Transverse colon (tissue), 4 donors: ENCODE data around the gene SCRT2. TPM values are rescaled to one million over a fixed set of nuclear protein-coding genes. Genes with fewer than 3 reads are reported as not detected.
"Not testable (repeated sequence)": the region's sequence is repeated elsewhere in the genome, so short reads cannot be mapped to it uniquely, and the experiment has no call there.

Experiments
- DNase-seq: peaks from one replicate; pipeline ENCODE4 v3.0.0-alpha.2; 2019
- H3K27ac ChIP-seq, 4 donors: fragments of 200-600 bp; sonication (generic); 2 replicates each; pipeline ENCODE4 v1.5.1; 2016 to 2018; ENCODE audit warnings: inconsistent platforms in 4 of 4
- H3K27me3 ChIP-seq: fragments of 200-600 bp; sonication (generic); 2 replicates; pipeline ENCODE4 v1.5.1; 2017; ENCODE audit warnings: inconsistent platforms
- H3K36me3 ChIP-seq, 4 donors: fragments of 200-600 bp; sonication (generic); 2 replicates each; pipeline ENCODE4 v1.5.1; 2017 to 2019; ENCODE audit warnings: inconsistent platforms in 4 of 4
- H3K4me1 ChIP-seq, 4 donors: fragments of 200-600 bp; sonication (generic); 2 replicates each; pipeline ENCODE4 v1.5.1; 2017 to 2020; ENCODE audit warnings: inconsistent platforms in 4 of 4
- H3K4me3 ChIP-seq, 4 donors: fragments of 200-600 bp; sonication (generic); 1 replicate in 1 of 4; 2 replicates in 3 of 4; pipeline versions ENCODE4 v1.5.1 to v1.6.1; 2017 to 2019; ENCODE audit warnings: inconsistent platforms in 4 of 4
- H3K9me3 ChIP-seq, 2 donors: fragments of 200-600 bp; sonication (generic); 2 replicates each; pipeline ENCODE4 v1.5.1; 2017 to 2019; ENCODE audit warnings: inconsistent platforms in 2 of 2
- EP300 ChIP-seq: sonication (generic); formaldehyde crosslinking; IDR thresholded peaks from one replicate; pipeline ENCODE4 v1.6.1; 2017; ENCODE audit warnings: antibody characterized with exemption, low read depth
- POLR2A ChIP-seq: fragments of 450-650 bp; IDR thresholded peaks from one replicate; pipeline ENCODE4 v1.6.1; 2016; ENCODE audit warnings: antibody characterized with exemption, mild to moderate bottlenecking, moderate library complexity
- POLR2AphosphoS5 ChIP-seq, 3 donors: sonication (generic); formaldehyde crosslinking; IDR thresholded peaks; one replicate each; pipeline ENCODE4 v1.6.1; 2016; ENCODE audit warnings: antibody characterized with exemption in 3 of 3
- WGBS, 2 donors: methylation state at CpG; one replicate each; pipeline ENCODE4 v1.1.5; 2018; ENCODE audit warnings: low coverage in 1 of 2; 5-methylcytosine and 5-hydroxymethylcytosine counted together
- in situ Hi-C, 4 donors: fragments of 200-750 bp; cut with MboI; loops; one replicate each; pipeline versions ENCODE4 v1.15.0 to v1.15.1; 2017; ENCODE audit warnings: low sequenced_read_pairs in 3 of 4, low pct_ligation_motif_present in 1 of 4, low pct_unique_long_range_greater_than_20kb in 1 of 4
- intact Hi-C: fragments of 100-400 bp; cut with DNase I; formaldehyde crosslinking; loops from one replicate; pipeline ENCODE4 v1.15.1; 2023; ENCODE audit warnings: low total_unique reads
- total RNA-seq, 4 donors: library from RNA; depleted of rRNA; stranded (reverse); fragments of >200 nt; gene quantifications; one replicate each; pipeline ENCODE4 v1.1.0, GENCODE V29; 2016
- TF ChIP-seq, protein P1 (sequence below), 5 experiments: fragments of 200-600 bp in 3 of 5; fragments of 450-650 bp in 2 of 5; sonication (generic) in 3 of 5; IDR thresholded peaks; 1 replicate in 2 of 5; 2 replicates in 3 of 5; pipeline ENCODE4 v1.5.1; 2016 to 2017; ENCODE audit warnings: antibody characterized with exemption in 5 of 5, inconsistent platforms in 3 of 5, mild to moderate bottlenecking in 2 of 5, moderate library complexity in 1 of 5

SCRT2 gene
- total RNA-seq, 4 donors from 2014 or later, result not detected

DNA sequence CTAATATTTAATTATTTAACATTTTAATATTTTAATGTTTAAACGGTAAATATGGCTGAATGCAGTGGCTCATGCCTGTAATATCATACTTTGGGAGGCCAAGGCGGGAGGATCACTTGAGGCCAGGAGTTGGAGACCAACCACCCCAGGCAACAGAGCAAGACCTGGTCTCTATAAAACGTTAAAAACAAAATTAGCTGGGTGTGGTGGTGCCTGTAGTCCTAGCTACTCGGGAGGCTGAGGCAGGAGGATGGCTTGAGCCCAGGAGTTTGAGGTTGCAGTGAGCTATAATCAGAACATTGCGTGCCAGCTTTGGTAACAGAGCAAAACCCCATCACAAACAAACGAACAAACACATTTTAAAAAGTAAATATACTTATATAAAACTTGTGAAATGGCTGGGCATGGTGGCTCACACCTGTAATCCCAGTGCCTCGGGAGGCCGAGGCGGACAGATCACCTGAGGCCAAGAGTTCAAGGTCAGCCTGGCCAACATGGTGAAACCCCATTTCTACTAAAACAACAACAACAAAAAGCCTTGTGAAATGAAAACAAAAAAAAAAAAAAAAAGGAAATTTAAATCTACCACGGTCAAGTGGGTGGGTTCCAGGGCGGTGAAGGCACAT, 30.8 kb downstream of the SCRT2 start:
- WGBS, 2 donors, result 76 to 84% methylated on average over 10 to 11 of the region's 11 CpGs
- Histone ChIP-seq H3K27ac (no peak overlapping the region), H3K36me3 (peaks cover 0 to 15% (median 7%) of the 10 kb centered on the region in 4 donors), H3K27me3 (peaks cover 11% of the 10 kb centered on the region), H3K4me1 (peaks cover 0 to 9% (median 2%) of the 10 kb centered on the region in 4 donors), H3K9me3 (no peaks in the 10 kb centered on the region), H3K4me3 (no peak overlapping the region)
- in situ Hi-C loops (loop anchor here in 3 of 4 donors (10.0 kb wide), 3 partner anchors 80 to 290 kb away; no protein-coding TSS in a partner anchor), intact Hi-C loops (no loop called here)
- no peak for TF ChIP-seq POLR2AphosphoS5 (IDR thresholded peaks at IDR 0.05)
- TF ChIP-seq POLR2A, result no peak
- no peak for TF ChIP-seq EP300
- TF ChIP-seq, protein P1, sequence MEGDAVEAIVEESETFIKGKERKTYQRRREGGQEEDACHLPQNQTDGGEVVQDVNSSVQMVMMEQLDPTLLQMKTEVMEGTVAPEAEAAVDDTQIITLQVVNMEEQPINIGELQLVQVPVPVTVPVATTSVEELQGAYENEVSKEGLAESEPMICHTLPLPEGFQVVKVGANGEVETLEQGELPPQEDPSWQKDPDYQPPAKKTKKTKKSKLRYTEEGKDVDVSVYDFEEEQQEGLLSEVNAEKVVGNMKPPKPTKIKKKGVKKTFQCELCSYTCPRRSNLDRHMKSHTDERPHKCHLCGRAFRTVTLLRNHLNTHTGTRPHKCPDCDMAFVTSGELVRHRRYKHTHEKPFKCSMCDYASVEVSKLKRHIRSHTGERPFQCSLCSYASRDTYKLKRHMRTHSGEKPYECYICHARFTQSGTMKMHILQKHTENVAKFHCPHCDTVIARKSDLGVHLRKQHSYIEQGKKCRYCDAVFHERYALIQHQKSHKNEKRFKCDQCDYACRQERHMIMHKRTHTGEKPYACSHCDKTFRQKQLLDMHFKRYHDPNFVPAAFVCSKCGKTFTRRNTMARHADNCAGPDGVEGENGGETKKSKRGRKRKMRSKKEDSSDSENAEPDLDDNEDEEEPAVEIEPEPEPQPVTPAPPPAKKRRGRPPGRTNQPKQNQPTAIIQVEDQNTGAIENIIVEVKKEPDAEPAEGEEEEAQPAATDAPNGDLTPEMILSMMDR (IDR thresholded peaks at IDR 0.05), result no peak
- no peak for DNase-seq

DNA sequence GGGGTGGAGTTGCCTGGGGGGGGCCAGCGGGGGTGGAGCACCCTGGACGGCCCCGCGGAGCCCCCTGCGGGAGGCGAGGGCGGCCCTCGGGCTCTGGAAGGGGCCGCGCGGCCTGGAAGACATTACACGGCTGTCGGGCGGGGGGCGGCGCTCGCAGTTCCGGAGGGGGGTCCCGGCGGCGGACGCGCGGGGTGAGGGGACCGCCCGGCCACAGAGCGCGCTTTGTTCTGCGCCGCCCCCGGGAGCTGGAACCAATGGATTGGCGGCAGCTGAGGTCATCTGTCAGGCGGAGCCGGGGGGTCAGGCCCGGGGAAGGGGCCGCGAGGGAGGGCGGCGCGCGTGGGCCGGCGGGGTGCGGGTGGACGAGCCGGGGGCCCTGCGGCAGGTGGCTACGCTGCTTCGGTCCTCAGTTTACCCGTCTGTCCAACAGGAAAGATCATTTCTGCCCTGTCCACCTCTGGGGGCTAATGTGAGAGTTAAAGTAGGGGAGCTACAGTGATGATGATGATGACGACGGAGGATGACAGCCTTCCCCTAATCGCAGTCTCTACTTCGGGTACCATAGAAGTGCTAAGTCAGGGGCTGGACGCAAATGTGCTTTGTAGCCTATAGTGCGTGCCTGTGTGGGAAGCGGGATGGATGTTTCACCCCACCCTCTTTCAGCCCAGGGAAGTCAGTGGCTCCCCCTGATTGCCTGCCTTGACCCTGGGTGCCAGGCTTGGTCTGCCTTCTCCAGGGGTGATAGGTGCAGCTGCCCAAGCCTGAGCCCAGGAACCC, 33.0 kb downstream of the SCRT2 start:
- TF ChIP-seq POLR2A (no peak), EP300 (no peak), POLR2AphosphoS5 (IDR thresholded peaks at IDR 0.05) (no peak)
- TF ChIP-seq, protein P1 (IDR thresholded peaks at IDR 0.05), result no peak
- H3K27me3 ChIP-seq, result peaks cover 11% of the 10 kb centered on the region
- intact Hi-C loops, result no loop called here
- 16% methylated on average over 35 of the region's 57 CpGs; no CpG with 5 or more reads in 1 of the 2 donors for WGBS, 2 donors
- in situ Hi-C loops, result loop anchor here in 3 of 4 donors (10.0 kb wide), 3 partner anchors 78 to 288 kb away; no protein-coding TSS in a partner anchor
- DNase-seq, result no peak
- H3K4me1 ChIP-seq, result peaks cover 0 to 9% (median 2%) of the 10 kb centered on the region in 4 donors
- peaks cover 0 to 3% (median 0%) of the 10 kb centered on the region in 4 donors for H3K36me3 ChIP-seq
- H3K4me3 ChIP-seq, result peak overlapping the region in 2 of 4 donors; percentile 23 to 41
- H3K9me3 ChIP-seq, result no peaks in the 10 kb centered on the region
- peak overlapping the region in 1 of 4 donors; percentile 12 for H3K27ac ChIP-seq

DNA sequence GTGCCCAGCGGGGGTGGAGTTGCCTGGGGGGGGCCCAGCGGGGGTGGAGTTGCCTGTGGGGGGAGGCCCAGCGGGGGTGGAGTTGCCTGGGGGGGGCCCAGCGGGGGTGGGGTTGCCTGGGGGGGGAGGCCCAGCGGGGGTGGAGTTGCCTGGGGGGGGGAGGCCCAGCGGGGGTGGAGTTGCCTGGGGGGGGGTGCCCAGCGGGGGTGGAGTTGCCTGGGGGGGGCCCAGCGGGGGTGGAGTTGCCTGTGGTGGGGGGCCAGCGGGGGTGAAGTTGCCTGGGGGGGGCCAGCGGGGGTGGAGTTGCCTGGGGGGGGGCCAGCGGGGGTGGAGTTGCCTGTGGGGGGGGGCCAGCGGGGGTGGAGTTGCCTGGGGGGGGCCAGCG, 33.6 kb downstream of the SCRT2 start:
- DNase-seq, H3K36me3 ChIP-seq, H3K27ac ChIP-seq, intact Hi-C loops, H3K4me1 ChIP-seq, H3K9me3 ChIP-seq: not testable (repeated sequence)
- Histone ChIP-seq H3K27me3 (peaks cover 11% of the 10 kb centered on the region), H3K4me3 (peak overlapping the region in 1 of 4 donors; percentile 41)
- WGBS, 2 donors, result no CpG with 5 or more reads among the region's 13 CpGs
- in situ Hi-C loops, result loop anchor here in 3 of 4 donors (10.0 kb wide), 3 partner anchors 77 to 287 kb away; no protein-coding TSS in a partner anchor

DNA sequence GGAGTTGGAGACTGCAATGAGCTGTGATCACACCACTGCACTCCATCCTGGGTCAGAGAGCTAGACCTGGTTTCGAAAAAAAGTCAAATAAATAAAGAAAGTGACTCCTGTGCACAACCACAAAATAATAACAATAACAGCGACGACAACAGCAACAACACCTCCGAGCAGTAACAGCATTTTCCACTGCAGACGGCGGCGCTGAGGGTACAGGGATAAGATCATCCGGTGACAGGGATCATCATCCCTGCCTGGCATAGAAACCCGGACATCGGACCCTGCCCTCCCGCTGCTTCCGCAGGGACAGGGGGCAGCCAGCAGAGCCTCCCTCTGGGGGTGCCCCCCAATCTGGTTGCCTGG, 34.1 kb downstream of the SCRT2 start:
- no peak for DNase-seq
- intact Hi-C loops, result no loop called here
- no peaks in the 10 kb centered on the region for H3K36me3 ChIP-seq
- in situ Hi-C loops, result loop anchor here in 3 of 4 donors (10.0 kb wide), 3 partner anchors 77 to 287 kb away; no protein-coding TSS in a partner anchor
- H3K4me3 ChIP-seq, result no peak overlapping the region
- no peaks in the 10 kb centered on the region for H3K9me3 ChIP-seq
- WGBS, 2 donors, result 41% methylated on average over 12 of the region's 12 CpGs; no CpG with 5 or more reads in 1 of the 2 donors
- peaks cover 11% of the 10 kb centered on the region for H3K27me3 ChIP-seq
- TF ChIP-seq POLR2AphosphoS5 (IDR thresholded peaks at IDR 0.05) (no peak), POLR2A (no peak), EP300 (no peak)
- TF ChIP-seq, protein P1 (IDR thresholded peaks at IDR 0.05), result no peak
- H3K27ac ChIP-seq, result no peak overlapping the region
- H3K4me1 ChIP-seq, result peaks cover 0 to 9% (median 2%) of the 10 kb centered on the region in 4 donors
